DOHH2 (cell line): ENCODE results near the gene GPR176.

Experiments used
- CTCF ChIP-seq: fragments of 200-600 bp; sonication (generic); IDR thresholded peaks from one replicate; pipeline ENCODE4 v1.5.1; 2014; ENCODE audit warnings: antibody characterized with exemption, mild to moderate bottlenecking, low read depth, low read length; ENCODE audit not compliant: poor library complexity, severe bottlenecking
- EZH2phosphoT487 ChIP-seq: fragments of 200-600 bp; sonication (generic); IDR thresholded peaks from 2 replicates; pipeline ENCODE4 v1.6.1; 2017; ENCODE audit warnings: borderline replicate concordance, mild to moderate bottlenecking, antibody characterized with exemption, low read length, moderate library complexity, mixed read lengths

- TF ChIP-seq CTCF (no peak), EZH2phosphoT487 (no peak)
Observed at GRCh38 chr15:39914977-39915376, 5.1 kb downstream of the GPR176 start.
